Central memory CD8-positive, alpha-beta T cell (primary cell): Measurements from ENCODE around the gene CSTB.
A peak's percentile ranks its signal among the peaks of the same experiment; 100 is the strongest.

Experiments used
- ATAC-seq: fragments of 150-1000 bp; cut with Tn5 transposase; replicated peaks from 2 replicates; pipeline ENCODE4 v1.10.0; 2022; ENCODE audit warnings: mild to moderate bottlenecking, moderate FRiP score, moderate number of reproducible peaks; ENCODE audit not compliant: poor library complexity, severe bottlenecking; ENCODE audit errors: extremely low read depth
- DNase-seq, 2 donors: peaks; one replicate each; pipeline ENCODE4 v3.0.0; 2021; ENCODE audit warnings: low spot score in 2 of 2
- H3K27ac Mint-ChIP-seq: one replicate; pipeline ENCODE4 v1.8.0; 2022; ENCODE audit warnings: low read depth, mild to moderate bottlenecking, moderate library complexity, mixed read lengths
- H3K27me3 Mint-ChIP-seq: one replicate; pipeline ENCODE4 v1.8.0; 2022; ENCODE audit warnings: mixed read lengths
- H3K36me3 Mint-ChIP-seq: one replicate; pipeline ENCODE4 v1.8.0; 2022; ENCODE audit warnings: mild to moderate bottlenecking, moderate library complexity, mixed read lengths; ENCODE audit not compliant: insufficient read depth
- H3K4me1 Mint-ChIP-seq: one replicate; pipeline ENCODE4 v1.8.0; 2022; ENCODE audit warnings: mixed read lengths
- H3K4me3 Mint-ChIP-seq: one replicate; pipeline ENCODE4 v1.8.0; 2022; ENCODE audit warnings: mild to moderate bottlenecking, moderate library complexity, mixed read lengths
- H3K9me3 Mint-ChIP-seq: one replicate; pipeline ENCODE4 v1.8.0; 2022; ENCODE audit warnings: mixed read lengths

The CSTB gene

DNA sequence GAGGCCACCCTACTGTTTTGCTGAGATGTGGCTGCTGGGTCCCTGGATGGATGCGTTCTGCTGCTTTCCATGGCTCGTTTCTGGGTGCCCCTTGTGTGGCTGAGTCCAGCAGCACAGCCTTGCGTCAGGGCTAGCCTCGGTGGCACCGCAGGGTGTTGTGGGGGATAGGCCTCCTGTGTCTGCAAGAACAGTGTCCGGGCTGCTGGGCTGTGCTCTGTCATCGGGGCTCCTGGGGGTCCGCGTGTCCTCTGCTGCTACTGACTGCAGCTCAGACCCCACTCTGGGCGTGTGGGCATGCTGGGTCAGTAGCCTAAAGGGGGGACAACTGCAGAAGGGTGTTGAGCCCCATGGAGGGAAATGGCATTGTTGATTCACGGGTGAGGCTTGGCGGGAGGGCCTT, 18.2 kb upstream of the CSTB start:
- H3K36me3 Mint-ChIP-seq = peaks cover 42% of the 10 kb centered on the region
- no peaks in the 10 kb centered on the region for H3K9me3 Mint-ChIP-seq
- DNase-seq = no peak
- H3K4me1 Mint-ChIP-seq = peaks cover 34% of the 10 kb centered on the region
- H3K27me3 Mint-ChIP-seq = no peaks in the 10 kb centered on the region
- H3K4me3 Mint-ChIP-seq = no peak overlapping the region
- no peak for ATAC-seq
- no peak overlapping the region for H3K27ac Mint-ChIP-seq

DNA sequence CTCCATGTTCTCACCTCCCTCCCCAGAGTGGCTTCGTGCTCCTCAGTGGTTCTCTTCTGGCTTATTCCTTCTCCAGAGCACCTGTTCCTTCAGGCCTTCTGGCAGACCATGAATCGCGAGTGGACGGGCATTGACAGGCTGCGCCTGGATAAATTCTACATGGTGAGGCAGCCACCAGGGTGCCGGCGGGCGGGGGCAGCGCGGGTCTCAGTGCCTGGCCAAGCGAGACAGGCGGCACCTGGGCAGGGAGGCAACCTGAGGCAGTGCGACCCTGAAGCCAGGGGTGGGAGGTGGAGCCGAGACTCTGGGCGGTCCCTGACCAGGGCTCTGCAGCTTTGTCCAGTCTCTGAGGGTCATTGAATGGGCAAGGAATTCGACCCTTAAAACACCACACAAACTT, 17.1 kb upstream of the CSTB start:
- no peak for ATAC-seq
- Mint-ChIP-seq H3K4me3 (no peak overlapping the region), H3K4me1 (peaks cover 32% of the 10 kb centered on the region), H3K36me3 (peaks cover 42% of the 10 kb centered on the region), H3K27me3 (no peaks in the 10 kb centered on the region), H3K27ac (no peak overlapping the region), H3K9me3 (no peaks in the 10 kb centered on the region)
- DNase-seq = no peak

DNA sequence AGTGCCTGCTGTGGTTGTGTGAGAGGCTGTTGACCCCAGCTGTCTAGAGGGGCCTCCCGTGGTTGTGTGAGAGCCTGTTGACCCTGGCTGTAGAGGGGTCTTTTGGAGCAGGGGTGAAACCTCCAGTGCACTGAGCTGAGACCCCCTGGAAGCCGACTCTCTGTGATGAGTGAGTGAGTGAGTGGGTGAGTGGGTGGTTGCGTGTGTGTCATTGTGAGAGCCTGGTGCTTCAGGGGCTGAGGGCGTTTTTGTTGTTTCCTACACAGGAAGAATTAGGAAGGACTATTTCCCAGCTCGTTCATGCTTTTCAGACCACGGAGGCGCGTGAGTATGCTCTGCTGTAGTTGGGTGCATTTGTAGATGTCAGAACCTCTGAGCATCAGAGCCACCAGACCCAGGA, 16.3 kb upstream of the CSTB start:
- no peaks in the 10 kb centered on the region for H3K9me3 Mint-ChIP-seq
- peaks cover 29% of the 10 kb centered on the region for H3K4me1 Mint-ChIP-seq
- peak overlapping the region; percentile 25 for H3K4me3 Mint-ChIP-seq
- DNase-seq (no peak), ATAC-seq (no peak)
- H3K36me3 Mint-ChIP-seq = peaks cover 39% of the 10 kb centered on the region
- H3K27me3 Mint-ChIP-seq = no peaks in the 10 kb centered on the region
- H3K27ac Mint-ChIP-seq = peak overlapping the region; percentile 19

DNA sequence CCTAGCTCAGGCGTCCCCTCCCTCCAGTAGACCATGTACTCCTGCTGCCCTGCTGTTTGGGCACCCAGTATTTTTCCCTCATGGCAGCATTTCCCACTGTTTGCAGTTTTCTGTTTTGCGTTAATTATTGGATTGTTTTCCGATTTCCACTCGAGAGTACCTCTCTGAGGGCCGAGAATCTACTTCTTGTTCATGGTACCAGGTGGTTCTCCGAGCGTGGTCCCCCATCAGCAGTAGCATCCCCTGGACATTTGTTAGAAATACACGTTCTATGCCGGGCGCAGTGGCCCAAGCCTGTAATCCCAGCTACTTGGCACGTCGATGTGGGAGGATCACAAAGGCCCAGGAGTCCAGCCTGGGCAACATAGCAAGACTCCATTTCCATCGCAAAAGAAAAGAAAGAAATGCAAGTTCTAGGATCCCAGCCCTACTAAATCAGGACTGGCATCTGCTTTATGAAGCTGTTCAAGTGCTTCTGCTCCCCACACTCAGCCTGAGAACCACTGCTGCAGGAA, 14.0 kb upstream of the CSTB start:
- DNase-seq (no peak), ATAC-seq (no peak)
- no peaks in the 10 kb centered on the region for H3K27me3 Mint-ChIP-seq
- H3K36me3 Mint-ChIP-seq = peaks cover 24% of the 10 kb centered on the region
- no peaks in the 10 kb centered on the region for H3K9me3 Mint-ChIP-seq
- H3K27ac Mint-ChIP-seq = peak overlapping the region; percentile 89
- peak overlapping the region; percentile 93 for H3K4me3 Mint-ChIP-seq
- peaks cover 29% of the 10 kb centered on the region for H3K4me1 Mint-ChIP-seq

DNA sequence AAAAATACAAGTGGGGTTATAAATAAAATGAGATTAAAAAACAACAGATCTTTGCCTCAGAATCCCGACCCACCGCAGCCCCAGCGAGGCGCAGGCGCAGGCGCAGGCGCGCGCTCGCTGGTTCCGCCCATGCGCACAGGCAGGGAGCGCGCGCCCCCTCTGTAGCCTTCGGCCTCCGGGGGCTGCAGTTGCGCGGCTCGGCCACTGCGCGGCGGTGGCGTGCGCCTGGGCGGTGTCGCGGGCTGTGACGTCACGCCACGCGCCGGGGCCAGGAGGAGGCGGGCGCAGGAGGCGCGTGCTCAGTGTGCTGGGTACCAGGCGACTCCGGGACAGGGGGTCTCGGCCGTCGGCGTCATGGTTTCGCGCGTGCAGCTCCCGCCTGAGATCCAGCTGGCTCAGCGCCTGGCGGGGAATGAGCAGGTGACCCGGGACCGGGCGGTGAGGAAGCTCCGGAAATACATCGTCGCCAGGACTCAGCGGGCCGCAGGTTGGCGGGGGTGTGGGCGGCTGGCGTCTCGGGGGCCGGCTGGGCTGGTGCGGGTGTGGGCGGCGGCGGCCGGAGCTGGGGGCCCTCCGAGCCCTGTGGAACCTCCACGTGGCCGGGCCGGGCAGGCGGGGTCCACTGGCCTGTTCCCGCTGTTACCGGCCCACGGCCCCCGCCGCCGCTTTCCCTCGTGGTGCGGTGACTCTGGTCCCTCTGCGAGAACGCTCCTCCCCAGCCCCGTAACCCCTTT, 13.3 kb upstream of the CSTB start, which contains the start of gene RRP1:
TSS of gene RRP1 (plus strand) at position 302 of the 734 bp plus-strand sequence. CDS start at position 355, 53 bp downstream.
- Mint-ChIP-seq H3K9me3 (no peaks in the 10 kb centered on the region), H3K36me3 (peaks cover 22% of the 10 kb centered on the region), H3K27ac (peak within 1 kb of the TSS; percentile 89), H3K4me3 (peak within 1 kb of the TSS; percentile 93), H3K4me1 (peaks cover 29% of the 10 kb centered on the region), H3K27me3 (no peaks in the 10 kb centered on the region)
- peak; percentile 93 to 97 for DNase-seq
- peak; percentile 85 for ATAC-seq

DNA sequence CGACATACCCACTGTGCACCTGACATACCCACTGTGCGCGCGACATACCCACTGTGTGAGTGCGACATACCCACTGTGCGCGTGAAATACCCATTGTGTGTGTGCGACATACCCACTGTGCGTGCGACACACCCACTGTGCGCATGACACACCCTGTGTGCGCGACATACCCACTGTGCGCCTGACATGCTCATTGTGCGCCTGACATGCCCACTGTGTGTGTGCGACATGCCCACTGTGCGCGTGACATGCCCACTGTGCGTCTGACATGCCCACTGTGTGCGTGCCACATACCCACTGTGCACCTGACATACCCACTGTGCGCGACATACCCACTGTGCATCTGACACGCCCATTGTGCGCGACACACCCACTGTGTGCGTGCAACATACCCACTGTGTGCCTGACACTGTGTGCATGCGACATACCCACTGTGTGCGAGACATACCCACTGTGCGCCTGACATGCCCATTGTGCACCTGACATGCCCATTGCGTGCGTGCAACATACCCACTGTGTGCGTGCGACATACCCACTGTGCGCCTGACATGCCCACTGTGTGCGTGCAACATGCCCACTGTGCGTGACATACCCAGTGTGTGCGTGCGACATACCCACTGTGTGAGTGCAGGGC, 10.8 kb upstream of the CSTB start:
- DNase-seq = no peak
- Mint-ChIP-seq H3K4me1 (peaks cover 19% of the 10 kb centered on the region), H3K9me3 (no peaks in the 10 kb centered on the region), H3K4me3 (no peak overlapping the region), H3K27me3 (no peaks in the 10 kb centered on the region), H3K27ac (no peak overlapping the region), H3K36me3 (peaks cover 10% of the 10 kb centered on the region)
- ATAC-seq = no peak

DNA sequence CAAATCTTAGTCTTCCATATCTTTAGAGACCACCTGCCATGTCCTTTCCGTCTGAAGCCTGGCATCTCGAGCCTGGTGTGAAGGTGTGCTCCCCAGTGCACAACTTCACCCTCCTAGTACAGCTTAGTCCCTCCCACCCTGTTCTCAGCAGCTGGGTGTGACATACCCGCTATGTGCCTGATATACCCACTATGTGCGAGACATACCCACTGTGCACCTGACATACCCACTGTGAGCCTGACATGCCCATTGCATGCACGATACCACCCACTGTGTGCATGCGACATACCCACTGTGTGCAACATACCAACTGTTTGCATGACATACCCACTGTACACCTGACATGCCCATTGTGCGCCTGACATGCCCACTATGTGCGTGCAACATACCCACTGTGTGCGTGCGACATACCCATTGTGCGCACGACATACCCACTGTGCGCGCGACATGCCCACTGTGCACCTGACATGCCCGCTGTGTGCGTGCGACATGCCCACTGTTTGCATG, 10.2 kb upstream of the CSTB start:
- no peak overlapping the region for H3K4me3 Mint-ChIP-seq
- peaks cover 18% of the 10 kb centered on the region for H3K4me1 Mint-ChIP-seq
- no peak for ATAC-seq
- no peaks in the 10 kb centered on the region for H3K9me3 Mint-ChIP-seq
- peaks cover 10% of the 10 kb centered on the region for H3K36me3 Mint-ChIP-seq
- DNase-seq = no peak
- H3K27me3 Mint-ChIP-seq = no peaks in the 10 kb centered on the region
- no peak overlapping the region for H3K27ac Mint-ChIP-seq

DNA sequence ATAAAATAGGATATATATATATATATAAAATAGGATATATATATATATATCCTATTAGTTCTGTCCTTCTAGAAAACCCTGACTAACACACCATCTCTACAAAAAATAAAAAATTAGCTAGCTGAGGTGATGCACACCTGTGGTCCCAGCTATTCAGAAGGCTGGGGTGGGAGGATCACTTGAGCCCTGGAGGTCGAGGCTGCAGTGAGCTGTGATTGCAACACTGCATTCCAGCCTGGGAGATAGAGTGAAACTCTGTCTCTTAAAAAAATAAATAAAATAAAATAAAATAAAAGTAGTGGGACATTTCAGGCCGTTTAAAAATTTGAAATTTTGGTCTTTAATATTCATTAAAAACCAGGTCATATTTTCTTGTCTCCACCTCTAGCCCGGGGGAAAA, 9.0 kb upstream of the CSTB start:
- Mint-ChIP-seq H3K4me3 (no peak overlapping the region), H3K9me3 (no peaks in the 10 kb centered on the region), H3K27me3 (no peaks in the 10 kb centered on the region), H3K4me1 (peaks cover 8% of the 10 kb centered on the region), H3K27ac (no peak overlapping the region), H3K36me3 (peaks cover 6% of the 10 kb centered on the region)
- DNase-seq (no peak), ATAC-seq (no peak)

DNA sequence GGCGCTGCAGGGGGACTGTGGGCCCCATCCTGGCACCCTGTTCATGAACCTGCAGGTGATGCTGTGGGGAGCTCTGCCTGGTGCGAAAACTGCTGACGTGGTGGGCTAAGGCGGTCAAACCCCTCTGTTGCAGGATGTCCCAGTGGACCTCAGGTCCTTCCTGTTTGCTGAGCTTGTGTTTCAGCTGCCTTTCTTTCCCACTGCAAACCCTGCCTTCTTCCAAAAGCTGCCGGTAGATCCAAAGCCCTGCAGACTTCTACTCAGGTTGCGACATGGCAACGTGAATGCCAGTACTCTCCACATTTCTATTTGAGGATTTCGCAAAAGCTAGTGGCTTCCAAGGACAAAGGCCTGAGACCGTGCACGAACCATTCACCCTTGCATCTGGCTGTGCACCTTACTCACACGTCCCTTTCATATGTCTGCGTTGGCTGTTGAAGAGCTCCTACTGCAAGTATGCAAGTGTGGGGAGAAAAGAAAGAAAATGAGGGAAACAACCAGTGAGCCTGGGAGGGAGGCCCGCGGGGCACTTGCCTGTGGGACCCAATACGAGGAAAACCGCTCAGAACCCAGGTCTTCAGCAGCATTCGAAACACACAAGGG, 7.1 kb upstream of the CSTB start:
- H3K27ac Mint-ChIP-seq = peak overlapping the region; percentile 65
- no peak for DNase-seq
- H3K36me3 Mint-ChIP-seq = peaks cover 1% of the 10 kb centered on the region
- peaks cover 12% of the 10 kb centered on the region for H3K4me1 Mint-ChIP-seq
- H3K27me3 Mint-ChIP-seq = no peaks in the 10 kb centered on the region
- no peak for ATAC-seq
- no peaks in the 10 kb centered on the region for H3K9me3 Mint-ChIP-seq
- H3K4me3 Mint-ChIP-seq = no peak overlapping the region

DNA sequence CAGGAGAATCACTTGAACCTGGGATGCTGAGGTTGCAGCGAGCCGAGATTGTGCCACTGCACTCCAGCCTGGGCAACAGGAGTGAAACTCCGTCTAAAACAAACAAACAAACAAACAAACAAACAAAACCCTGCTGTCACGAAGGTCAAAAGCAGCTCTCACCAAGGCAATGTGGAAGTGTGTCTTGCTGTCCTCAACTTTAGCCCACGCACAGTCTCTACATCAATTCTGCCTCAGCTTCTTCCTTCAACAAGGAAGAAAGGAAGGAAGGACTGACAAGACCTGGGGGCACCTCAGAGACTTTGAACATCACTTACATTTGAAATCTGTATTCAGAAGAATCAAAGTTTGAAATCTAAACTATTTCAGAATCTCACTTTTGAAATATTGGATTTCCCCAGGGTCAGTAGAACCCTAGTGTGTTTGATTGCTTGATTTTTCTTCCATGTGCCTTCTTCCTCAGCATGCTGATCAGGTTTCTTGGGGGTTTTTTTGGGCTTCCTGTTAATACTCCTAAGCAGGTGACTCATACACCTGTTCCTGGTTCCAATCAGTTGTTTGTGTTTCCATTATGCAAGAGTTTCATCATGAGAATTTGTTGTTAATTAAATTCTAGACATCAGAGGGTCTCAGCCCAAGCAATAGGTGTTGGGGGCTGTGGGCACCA, 6.5 kb upstream of the CSTB start:
- peak overlapping the region; percentile 65 for H3K27ac Mint-ChIP-seq
- peaks cover 2% of the 10 kb centered on the region for H3K36me3 Mint-ChIP-seq
- no peak for ATAC-seq
- no peaks in the 10 kb centered on the region for H3K27me3 Mint-ChIP-seq
- no peak for DNase-seq
- H3K9me3 Mint-ChIP-seq = no peaks in the 10 kb centered on the region
- H3K4me1 Mint-ChIP-seq = peaks cover 14% of the 10 kb centered on the region
- no peak overlapping the region for H3K4me3 Mint-ChIP-seq

DNA sequence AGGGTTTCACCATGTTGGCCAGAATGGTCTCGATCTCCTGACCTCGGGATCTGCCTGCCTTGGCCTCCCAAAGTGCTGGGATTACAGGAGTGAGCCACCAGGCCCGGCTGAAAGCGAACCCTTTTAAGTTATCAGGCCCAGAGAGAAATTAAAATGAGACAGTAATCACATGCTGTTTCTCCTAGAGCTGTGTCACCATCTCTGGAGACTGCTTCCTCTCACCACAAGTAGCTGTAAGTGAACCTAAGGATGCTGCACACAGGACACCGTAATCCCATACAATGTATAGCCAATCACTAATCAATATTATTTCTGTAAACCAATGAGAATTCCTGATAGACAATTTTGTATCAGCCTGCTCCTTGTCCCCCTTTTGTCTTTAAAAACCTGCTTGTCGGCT, 5.7 kb upstream of the CSTB start:
- H3K27ac Mint-ChIP-seq = no peak overlapping the region

DNA sequence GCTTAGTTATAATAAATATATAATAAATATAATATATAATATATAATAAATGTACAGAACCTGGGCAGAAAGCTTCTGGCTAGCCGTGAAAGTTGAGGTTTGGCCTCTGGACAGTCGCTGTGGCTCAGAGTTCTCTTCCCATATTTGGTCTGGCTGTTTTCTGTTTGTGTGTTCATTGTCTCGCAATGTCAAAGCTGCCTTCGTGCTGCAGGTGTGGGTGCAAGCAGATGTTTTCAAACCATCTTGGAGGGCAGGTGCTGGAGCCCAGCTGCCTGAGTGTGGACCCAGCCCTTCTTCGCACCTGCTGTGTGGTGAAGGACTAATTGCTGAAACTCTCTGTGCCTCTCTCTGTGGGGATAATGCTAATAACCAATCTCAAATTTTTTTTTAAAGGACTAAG, 3.6 kb upstream of the CSTB start:
- peaks cover 9% of the 10 kb centered on the region for H3K36me3 Mint-ChIP-seq
- no peaks in the 10 kb centered on the region for H3K27me3 Mint-ChIP-seq
- H3K9me3 Mint-ChIP-seq = no peaks in the 10 kb centered on the region
- no peak overlapping the region for H3K27ac Mint-ChIP-seq
- H3K4me1 Mint-ChIP-seq = peaks cover 25% of the 10 kb centered on the region
- DNase-seq = no peak
- no peak overlapping the region for H3K4me3 Mint-ChIP-seq
- no peak for ATAC-seq

More for the DNA sequence above, 5.7 kb upstream of the CSTB start:
- H3K36me3 Mint-ChIP-seq = peaks cover 4% of the 10 kb centered on the region
- H3K4me1 Mint-ChIP-seq = peaks cover 14% of the 10 kb centered on the region
- H3K9me3 Mint-ChIP-seq = no peaks in the 10 kb centered on the region
- no peak overlapping the region for H3K4me3 Mint-ChIP-seq
- DNase-seq (no peak), ATAC-seq (no peak)
- no peaks in the 10 kb centered on the region for H3K27me3 Mint-ChIP-seq
